Esophagus squamous epithelium (tissue), 5 donors: ENCODE measurements around the gene LITAF. TPM values are rescaled to one million over a fixed set of nuclear protein-coding genes. Genes with fewer than 3 reads are reported as not detected.

Experiments
- DNase-seq: peaks from one replicate; lab custom pipeline; 2025; lab: John Stamatoyannopoulos, UW
- H3K27ac ChIP-seq, 4 donors: fragments of 200-600 bp; sonication (generic); one replicate each; pipeline ENCODE4 v1.5.1; 2016 to 2019; ENCODE audit warnings: mild to moderate bottlenecking in 1 of 4
- H3K27me3 ChIP-seq, 4 donors: fragments of 200-600 bp; sonication (generic); 1 replicate in 3 of 4; 2 replicates in 1 of 4; pipeline versions ENCODE4 v1.5.1 to v1.6.0; 2017 to 2021; ENCODE audit warnings: antibody characterized with exemption in 1 of 4
- H3K36me3 ChIP-seq, 3 donors: fragments of 200-600 bp; sonication (generic); one replicate each; pipeline ENCODE4 v1.5.1; 2016 to 2019
- H3K4me1 ChIP-seq, 3 donors: fragments of 200-600 bp; sonication (generic); one replicate each; pipeline ENCODE4 v1.5.1; 2017 to 2019
- H3K4me3 ChIP-seq, 4 donors: fragments of 200-600 bp; sonication (generic); 1 replicate in 3 of 4; 2 replicates in 1 of 4; pipeline ENCODE4 v1.5.1; 2016 to 2019; ENCODE audit warnings: mild to moderate bottlenecking in 2 of 4, moderate library complexity in 1 of 4
- H3K9me3 ChIP-seq, 3 donors: fragments of 200-600 bp; sonication (generic); one replicate each; pipeline ENCODE4 v1.5.1; 2016 to 2019
- POLR2A ChIP-seq, 4 donors: fragments of 450-650 bp; IDR thresholded peaks; one replicate each; pipeline ENCODE4 v1.6.1; 2017; ENCODE audit warnings: antibody characterized with exemption in 4 of 4, mild to moderate bottlenecking in 4 of 4, moderate library complexity in 3 of 4
- WGBS, 2 donors: methylation state at CpG; one replicate each; pipeline ENCODE4 v1.1.5; 2018; 5-methylcytosine and 5-hydroxymethylcytosine counted together
- intact Hi-C: fragments of 100-400 bp; cut with DNase I; formaldehyde crosslinking; loops from one replicate; pipeline ENCODE4 v1.15.0; 2022
- total RNA-seq, 4 donors: library from RNA; depleted of rRNA; stranded (reverse); fragments of >200 nt; gene quantifications; one replicate each; pipeline ENCODE4 v1.1.0, GENCODE V29; 2016
- TF ChIP-seq, protein P1 (sequence below), 6 experiments: fragments of 450-650 bp in 4 of 6; fragments of 200-600 bp in 2 of 6; sonication (generic) in 2 of 6; IDR thresholded peaks; one replicate each; pipeline ENCODE4 v1.5.1; 2016 to 2019; ENCODE audit warnings: antibody characterized with exemption in 6 of 6, mild to moderate bottlenecking in 4 of 6, moderate library complexity in 4 of 6
- donor health status: DM: yes; HTN: yes; CAD: no.

LITAF gene
- total RNA-seq, 4 donors from 2014 or later = 13.7 to 44.4 (median 34.4) TPM

DNA sequence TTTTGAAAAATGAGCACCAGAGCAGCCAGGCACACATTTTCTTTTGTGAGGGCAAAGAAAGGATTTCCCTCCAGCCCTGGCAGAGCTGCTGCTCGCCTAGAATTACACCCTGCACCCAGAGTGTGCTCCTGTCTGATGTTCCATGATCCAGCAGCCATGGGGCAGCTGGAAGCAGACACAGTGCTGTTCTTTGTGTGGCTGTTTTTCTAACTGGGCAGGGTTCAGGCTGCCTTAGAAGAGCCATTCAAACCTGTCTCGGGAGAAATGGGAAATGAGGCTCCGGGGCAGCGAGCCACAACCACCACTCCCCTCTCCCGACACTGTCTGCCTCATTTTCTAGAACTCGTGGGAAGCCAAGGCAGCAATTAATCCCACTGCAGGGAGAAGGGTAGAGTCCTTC is 28.9 kb downstream of the LITAF start:
- WGBS, 2 donors = 11 to 25% methylated on average over 1 to 4 of the region's 6 CpGs
- H3K4me1 ChIP-seq = peaks cover 1 to 75% (median 42%) of the 10 kb centered on the region in 3 donors
- H3K9me3 ChIP-seq = peaks cover 0 to 9% (median 8%) of the 10 kb centered on the region in 3 donors
- no peak for DNase-seq
- TF ChIP-seq, protein P1, sequence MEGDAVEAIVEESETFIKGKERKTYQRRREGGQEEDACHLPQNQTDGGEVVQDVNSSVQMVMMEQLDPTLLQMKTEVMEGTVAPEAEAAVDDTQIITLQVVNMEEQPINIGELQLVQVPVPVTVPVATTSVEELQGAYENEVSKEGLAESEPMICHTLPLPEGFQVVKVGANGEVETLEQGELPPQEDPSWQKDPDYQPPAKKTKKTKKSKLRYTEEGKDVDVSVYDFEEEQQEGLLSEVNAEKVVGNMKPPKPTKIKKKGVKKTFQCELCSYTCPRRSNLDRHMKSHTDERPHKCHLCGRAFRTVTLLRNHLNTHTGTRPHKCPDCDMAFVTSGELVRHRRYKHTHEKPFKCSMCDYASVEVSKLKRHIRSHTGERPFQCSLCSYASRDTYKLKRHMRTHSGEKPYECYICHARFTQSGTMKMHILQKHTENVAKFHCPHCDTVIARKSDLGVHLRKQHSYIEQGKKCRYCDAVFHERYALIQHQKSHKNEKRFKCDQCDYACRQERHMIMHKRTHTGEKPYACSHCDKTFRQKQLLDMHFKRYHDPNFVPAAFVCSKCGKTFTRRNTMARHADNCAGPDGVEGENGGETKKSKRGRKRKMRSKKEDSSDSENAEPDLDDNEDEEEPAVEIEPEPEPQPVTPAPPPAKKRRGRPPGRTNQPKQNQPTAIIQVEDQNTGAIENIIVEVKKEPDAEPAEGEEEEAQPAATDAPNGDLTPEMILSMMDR (IDR thresholded peaks at IDR 0.05) = no peak
- TF ChIP-seq POLR2A (IDR thresholded peaks at IDR 0.05) = no peak
- peak overlapping the region; percentile 61 to 80 (median 72) for H3K27ac ChIP-seq
- H3K36me3 ChIP-seq = peaks cover 4 to 29% (median 19%) of the 10 kb centered on the region in 3 donors
- no peaks in the 10 kb centered on the region for H3K27me3 ChIP-seq
- no peak overlapping the region for H3K4me3 ChIP-seq
- intact Hi-C loops = no loop called here

DNA sequence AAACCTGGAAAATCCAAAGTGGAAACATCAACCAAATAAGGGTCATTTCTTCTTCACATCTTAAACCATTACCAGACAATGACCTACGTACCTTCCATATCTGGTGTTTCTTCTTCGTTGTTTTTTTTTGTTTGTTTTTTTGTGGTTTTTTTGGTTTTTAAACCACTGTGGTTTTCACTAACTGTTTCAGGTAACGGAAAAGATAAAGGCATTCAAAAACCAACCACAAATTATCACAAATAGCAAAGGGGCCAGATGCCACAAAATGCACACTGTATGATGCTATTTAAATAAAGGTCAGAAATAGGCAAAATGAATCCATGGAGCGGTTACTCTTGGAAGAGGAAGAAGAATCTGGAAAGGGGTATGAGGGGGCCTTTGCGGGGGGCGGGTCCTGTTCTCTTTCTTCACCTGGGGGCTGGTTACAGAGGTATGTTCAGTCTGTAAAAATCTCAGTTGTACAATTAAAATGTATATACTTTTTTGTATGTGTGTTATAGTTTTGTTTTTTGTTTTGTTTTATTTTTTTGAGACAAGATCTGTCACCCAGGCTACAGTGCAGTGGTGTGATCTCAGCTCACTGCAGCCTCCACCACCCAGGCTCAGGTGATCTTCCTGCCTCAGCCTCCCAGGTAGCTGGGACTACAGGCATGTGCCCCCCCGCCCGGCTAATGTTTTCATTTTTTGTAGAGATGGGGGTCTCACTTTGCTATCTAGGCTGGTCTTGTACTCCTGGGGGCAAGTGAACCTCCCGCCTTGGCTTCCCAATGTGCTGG is 29.6 kb downstream of the LITAF start:
- TF ChIP-seq, protein P1 (IDR thresholded peaks at IDR 0.05) = no peak
- no peak for TF ChIP-seq POLR2A (IDR thresholded peaks at IDR 0.05)
- no peak for DNase-seq
- Histone ChIP-seq H3K27ac (peak overlapping the region; percentile 61 to 80 (median 72)), H3K4me1 (peaks cover 5 to 75% (median 42%) of the 10 kb centered on the region in 3 donors), H3K4me3 (no peak overlapping the region), H3K36me3 (peaks cover 4 to 34% (median 19%) of the 10 kb centered on the region in 3 donors), H3K9me3 (peaks cover 0 to 9% (median 8%) of the 10 kb centered on the region in 3 donors), H3K27me3 (no peaks in the 10 kb centered on the region)
- whole genome bisulfite sequencing, 2 donors = 68 to 76% methylated on average over 6 to 9 of the region's 9 CpGs
- intact Hi-C loops = no loop called here

DNA sequence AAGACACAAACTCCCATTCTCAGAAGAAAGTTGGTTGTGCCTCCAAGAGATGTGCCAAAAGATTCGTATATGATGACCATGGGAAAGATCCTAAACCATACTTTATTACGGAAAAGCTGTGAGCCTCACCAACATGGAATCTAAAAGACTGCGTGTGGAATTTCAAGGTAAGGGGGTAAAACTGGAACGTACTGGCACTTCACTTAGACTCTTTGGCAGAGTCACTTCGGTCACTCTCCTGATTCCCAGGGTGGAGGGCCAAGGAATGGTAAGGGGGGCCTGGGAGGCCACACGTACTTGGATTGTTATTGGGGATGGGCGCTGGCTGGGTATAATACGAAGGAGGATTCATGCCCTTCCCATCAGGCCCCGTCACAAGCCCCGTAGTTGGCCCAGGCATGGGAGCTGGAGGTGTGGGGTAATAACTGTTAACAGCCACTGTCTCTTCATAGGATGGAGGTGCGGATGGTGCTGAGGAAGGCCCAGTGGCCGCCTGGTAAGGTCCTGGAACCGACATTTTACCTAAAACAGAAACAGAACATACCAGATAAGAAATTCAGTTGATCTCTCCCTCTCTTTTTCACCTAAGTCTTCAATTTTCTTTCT is 30.4 kb downstream of the LITAF start:
- TF ChIP-seq POLR2A (IDR thresholded peaks at IDR 0.05) = no peak
- TF ChIP-seq, protein P1 (IDR thresholded peaks at IDR 0.05) = no peak
- Histone ChIP-seq H3K4me3 (no peak overlapping the region), H3K36me3 (peaks cover 4 to 34% (median 19%) of the 10 kb centered on the region in 3 donors), H3K9me3 (peaks cover 0 to 9% (median 8%) of the 10 kb centered on the region in 3 donors), H3K27me3 (no peaks in the 10 kb centered on the region), H3K4me1 (peaks cover 5 to 75% (median 44%) of the 10 kb centered on the region in 3 donors), H3K27ac (peak overlapping the region in 3 of 4 donors; percentile 19 to 68 (median 21))
- intact Hi-C loops = no loop called here
- 97 to 99% methylated on average over 13 of the region's 13 CpGs for WGBS, 2 donors
- DNase-seq = no peak

DNA sequence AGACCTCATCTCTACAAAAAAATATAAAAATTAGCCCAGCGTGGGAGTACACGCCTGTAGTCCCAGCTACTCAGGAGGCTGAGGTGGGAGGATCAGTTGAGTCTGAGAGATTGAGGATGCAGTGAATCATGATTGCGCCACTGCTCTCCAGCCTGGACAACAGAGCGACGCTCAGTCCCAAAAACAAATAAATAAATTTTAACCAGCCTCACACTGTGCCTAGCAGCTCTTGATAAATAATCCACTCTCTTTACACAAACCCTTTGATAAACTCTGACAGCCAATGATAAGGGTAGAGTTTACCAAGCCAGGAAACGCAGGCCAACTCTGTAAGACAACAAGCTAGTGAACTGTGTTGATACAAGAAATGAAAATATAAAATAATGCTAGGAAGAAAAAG is 32.7 kb downstream of the LITAF start:
- Histone ChIP-seq H3K4me1 (peaks cover 5 to 70% (median 37%) of the 10 kb centered on the region in 3 donors), H3K9me3 (peaks cover 0 to 9% (median 8%) of the 10 kb centered on the region in 3 donors), H3K4me3 (no peak overlapping the region), H3K36me3 (peaks cover 14 to 51% (median 24%) of the 10 kb centered on the region in 3 donors), H3K27me3 (no peaks in the 10 kb centered on the region), H3K27ac (peak overlapping the region; percentile 26 to 80 (median 68))
- TF ChIP-seq, protein P1 (IDR thresholded peaks at IDR 0.05) = no peak
- no peak for TF ChIP-seq POLR2A (IDR thresholded peaks at IDR 0.05)
- intact Hi-C loops = no loop called here
- no peak for DNase-seq
- 67 to 82% methylated on average over 6 of the region's 6 CpGs for WGBS, 2 donors

DNA sequence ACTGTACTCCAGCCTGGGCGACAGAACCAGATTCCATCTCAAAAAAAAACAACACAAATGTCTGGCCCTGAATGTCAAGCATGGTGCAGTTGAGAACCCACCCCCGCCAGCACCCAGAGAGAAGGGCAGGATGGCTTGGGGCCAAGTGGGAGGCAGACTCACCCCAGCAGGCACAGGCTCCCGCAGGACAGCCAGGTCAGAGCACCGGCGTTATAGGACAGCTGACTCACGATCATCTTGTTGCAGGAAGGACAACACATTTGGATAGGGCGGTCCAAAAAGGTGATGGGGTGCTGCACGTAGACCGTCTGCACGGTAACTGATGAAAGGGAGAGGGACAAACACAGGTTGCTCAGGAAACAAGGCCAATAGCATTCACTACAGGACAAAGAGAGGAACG is 33.3 kb downstream of the LITAF start:
- 78 to 88% methylated on average over 9 to 10 of the region's 11 CpGs for WGBS, 2 donors
- Histone ChIP-seq H3K36me3 (peaks cover 14 to 57% (median 27%) of the 10 kb centered on the region in 3 donors), H3K9me3 (peaks cover 0 to 9% (median 8%) of the 10 kb centered on the region in 3 donors), H3K4me3 (no peak overlapping the region), H3K27ac (peak overlapping the region; percentile 48 to 80 (median 68)), H3K27me3 (no peaks in the 10 kb centered on the region), H3K4me1 (peaks cover 5 to 64% (median 37%) of the 10 kb centered on the region in 3 donors)
- intact Hi-C loops = no loop called here
- DNase-seq = no peak
- TF ChIP-seq POLR2A (IDR thresholded peaks at IDR 0.05) = no peak
- TF ChIP-seq, protein P1 (IDR thresholded peaks at IDR 0.05) = no peak
